ENCODE results near the gene SYNGR4.
A peak's percentile ranks its signal among the peaks of the same experiment; 100 is the strongest.

The SYNGR4 gene

GRCh38 chr19:48341515-48342413 is 22.4 kb upstream of the SYNGR4 start:
- no peak for DNase-seq (ENCODE audit: low read depth in 1 of 2, low spot score in 1 of 2)

DNA sequence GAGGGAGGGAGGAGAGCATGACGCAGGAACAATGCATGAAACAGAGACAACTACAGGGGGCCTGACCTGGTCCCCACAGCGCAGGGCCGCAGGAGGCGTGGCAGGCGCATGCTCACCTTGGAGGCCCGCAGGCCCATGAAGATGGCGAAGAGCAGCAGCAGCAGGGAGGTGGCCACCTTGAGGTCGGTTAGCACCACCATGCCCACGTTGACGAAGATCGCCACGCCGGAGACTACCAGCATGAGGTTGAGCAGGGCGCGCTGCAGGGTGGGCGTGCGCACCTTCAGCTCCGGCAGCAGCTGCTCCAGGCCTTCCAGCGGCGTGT is 21.8 kb upstream of the SYNGR4 start:
- DNase-seq (ENCODE audit: low read depth in 1 of 2, low spot score in 1 of 2), result no peak

GRCh38 chr19:48342841-48343540 is 21.2 kb upstream of the SYNGR4 start:
- DNase-seq (ENCODE audit: low read depth in 1 of 2, low spot score in 1 of 2), result no peak

DNA sequence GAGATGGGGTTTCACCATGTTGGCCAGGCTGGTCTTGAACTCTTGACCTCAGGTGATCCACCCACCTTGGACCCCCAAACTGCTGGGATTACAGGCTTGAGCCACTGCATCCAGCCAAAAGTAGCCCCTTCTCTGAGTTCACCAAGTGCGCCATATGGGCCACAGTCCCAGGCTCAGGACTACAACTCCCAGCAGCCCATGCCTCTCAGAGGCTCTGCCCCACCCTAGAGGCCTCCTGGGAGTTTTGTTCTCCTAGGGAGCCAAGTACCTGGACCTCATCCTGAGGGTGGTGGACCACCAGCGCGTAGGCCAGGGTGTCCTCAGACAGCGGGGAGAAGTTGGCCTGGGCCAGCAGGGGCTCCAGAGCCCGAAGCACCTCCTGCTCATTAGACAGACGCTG is 19.3 kb upstream of the SYNGR4 start:
- no peak for DNase-seq (ENCODE audit: low read depth in 1 of 2, low spot score in 1 of 2)

- DNase-seq (ENCODE audit: low read depth in 1 of 2, low spot score in 1 of 2), result no peak
These were observed 18.0 kb upstream of the SYNGR4 start for GRCh38 chr19:48346191-48346590.

GRCh38 chr19:48348045-48348444 is 16.1 kb upstream of the SYNGR4 start:
- DNase-seq (ENCODE audit: low read depth in 1 of 2, low spot score in 1 of 2), result no peak

DNA sequence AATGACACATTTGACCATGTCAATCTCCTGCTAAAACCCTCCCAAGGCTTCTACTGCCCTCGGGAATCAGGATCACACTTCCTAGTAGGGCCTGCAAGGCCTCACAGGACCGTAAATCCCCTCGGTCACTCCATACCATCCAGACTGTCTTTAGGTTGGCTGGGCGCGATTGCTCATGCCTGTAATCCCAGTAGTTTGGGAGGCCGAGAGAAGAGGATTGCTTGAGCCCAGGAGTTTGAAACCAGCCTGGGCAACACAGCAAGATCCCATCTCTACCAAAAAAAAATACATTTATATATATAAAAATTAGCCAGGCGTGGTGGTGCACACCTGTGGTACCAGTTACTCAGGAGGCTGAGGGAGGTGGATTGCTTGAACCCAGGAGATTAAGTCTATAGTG is 15.4 kb upstream of the SYNGR4 start:
- no peak for DNase-seq (ENCODE audit: low read depth in 1 of 2, low spot score in 1 of 2)

GRCh38 chr19:48350856-48351255 is 13.3 kb upstream of the SYNGR4 start:
- no peak for DNase-seq (ENCODE audit: low read depth in 1 of 2, low spot score in 1 of 2)

DNA sequence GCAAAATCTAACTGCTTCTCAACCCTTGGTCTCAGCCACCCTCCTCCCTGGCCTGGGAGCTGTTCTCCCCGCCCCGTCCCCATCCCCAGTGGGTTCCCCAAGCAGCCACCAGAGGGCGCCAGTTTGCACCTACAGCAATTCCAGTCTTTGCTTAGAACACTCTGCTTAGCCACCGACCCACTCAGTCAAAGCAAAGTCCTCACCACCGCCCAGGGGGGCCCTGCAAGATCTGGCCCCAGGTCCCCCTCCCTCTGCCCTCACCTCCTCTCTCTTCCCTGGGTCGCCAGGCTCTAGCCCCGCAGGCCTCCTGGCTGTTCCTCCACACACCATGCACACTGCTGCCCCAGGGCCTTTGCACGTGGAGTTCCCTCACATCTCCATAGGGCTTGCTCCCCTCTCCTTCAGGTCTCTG is 12.8 kb upstream of the SYNGR4 start:
- DNase-seq (ENCODE audit: low read depth in 1 of 2, low spot score in 1 of 2), result peak; percentile 59 to 76

- DNase-seq (ENCODE audit: low read depth in 1 of 2, low spot score in 1 of 2), result no peak
These were observed 10.5 kb upstream of the SYNGR4 start for GRCh38 chr19:48353677-48354076.

DNA sequence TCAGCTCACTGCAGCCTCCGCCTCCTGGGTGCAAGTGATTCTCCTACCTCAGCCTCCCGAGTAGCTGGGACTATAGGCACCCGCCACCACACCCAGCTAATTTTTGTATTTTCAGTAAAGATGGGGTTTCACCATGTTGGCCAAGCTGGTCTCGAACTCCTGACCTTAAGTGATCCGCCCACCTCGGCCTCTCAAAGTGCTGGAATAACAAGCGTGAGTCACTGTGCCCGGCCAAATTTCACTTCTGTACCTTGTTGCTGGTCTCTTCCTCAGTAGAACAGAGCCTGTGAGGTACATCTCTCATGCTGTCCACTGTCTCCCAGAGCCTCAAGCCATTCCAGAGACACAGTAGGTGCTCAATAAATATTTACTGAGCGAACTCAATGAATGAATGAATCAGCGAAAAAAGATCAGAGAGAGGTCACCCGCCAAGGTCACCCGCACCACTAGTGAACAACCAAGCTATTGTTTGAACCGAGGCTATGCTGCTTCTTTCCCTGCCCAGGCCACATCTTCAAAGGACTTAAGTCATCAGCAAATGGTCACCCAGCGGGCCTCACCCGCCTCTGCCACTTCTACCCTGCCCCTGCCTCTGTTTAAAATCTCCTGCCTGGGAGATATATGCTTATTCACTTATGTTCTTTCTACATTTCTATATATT is 9.7 kb upstream of the SYNGR4 start:
- no peak for DNase-seq (ENCODE audit: low read depth in 1 of 2, low spot score in 1 of 2)

DNA sequence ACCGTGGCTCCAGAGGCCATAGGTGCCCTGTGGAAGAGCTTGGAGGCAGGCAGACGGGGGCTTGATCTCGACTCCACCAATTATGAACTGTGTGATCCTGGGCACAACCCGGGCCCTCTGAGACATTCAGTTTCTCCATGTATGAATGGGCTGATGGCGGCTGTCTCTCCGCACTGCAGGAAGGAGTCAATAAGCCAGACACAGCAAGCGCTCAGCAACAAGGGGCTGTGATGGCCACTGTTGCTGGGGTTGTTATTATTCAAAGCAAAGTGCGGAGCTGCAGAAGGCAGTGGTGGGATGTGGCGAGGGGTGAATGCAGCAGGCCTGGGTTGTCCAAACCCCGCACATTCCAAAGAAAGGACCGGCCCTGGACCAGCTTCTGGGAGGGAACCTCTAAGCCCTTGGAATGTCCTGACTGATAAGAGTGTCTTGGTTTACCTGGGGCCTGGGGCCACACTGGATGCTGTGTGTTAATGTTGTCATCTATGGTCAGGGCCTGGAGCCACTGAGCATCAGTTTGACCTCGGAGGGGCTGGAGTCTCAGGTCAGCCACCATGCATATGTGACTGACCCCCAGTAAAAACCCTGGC is 8.7 kb upstream of the SYNGR4 start:
- no peak for DNase-seq (ENCODE audit: low read depth in 1 of 2, low spot score in 1 of 2)

DNA sequence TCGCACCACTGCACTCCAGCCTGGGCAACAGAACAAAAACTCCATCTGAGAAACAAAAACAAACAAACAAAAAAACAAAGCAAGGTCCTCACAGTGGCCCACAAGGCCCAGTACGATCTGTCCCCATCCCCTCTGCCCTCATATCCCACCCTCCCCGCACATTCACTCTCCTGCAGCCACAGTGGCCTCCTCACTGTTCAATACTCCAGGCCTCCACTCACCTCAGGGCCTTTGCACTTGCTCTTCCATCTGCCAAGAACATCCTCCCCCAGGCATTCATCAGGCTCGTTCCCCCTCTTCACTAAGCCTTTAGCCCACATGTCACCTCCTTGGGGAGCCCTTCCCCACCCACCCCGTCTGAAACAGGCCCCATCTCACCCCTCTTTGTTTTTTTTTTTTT is 5.0 kb upstream of the SYNGR4 start:
- DNase-seq (ENCODE audit: low read depth in 1 of 2, low spot score in 1 of 2), result no peak

DNA sequence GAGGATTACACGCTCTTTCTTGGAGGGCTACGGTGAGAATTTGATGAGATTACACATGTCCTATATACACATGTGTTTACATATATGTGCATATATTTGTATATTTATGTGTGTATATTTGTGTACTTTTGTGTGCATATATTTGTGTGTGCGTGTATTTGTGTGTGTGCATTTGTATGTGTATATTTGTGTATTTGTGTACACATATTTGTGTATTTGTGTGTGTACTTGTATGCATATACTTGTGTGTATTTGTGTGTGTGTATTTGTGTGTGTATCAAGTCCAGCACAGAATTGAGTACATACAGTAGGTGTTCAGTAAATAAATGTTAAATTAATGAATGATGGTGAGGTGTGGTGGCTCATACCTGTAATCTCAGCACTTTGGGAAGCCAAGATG is 2.3 kb upstream of the SYNGR4 start:
- DNase-seq (ENCODE audit: low read depth in 1 of 2, low spot score in 1 of 2), result no peak

DNA sequence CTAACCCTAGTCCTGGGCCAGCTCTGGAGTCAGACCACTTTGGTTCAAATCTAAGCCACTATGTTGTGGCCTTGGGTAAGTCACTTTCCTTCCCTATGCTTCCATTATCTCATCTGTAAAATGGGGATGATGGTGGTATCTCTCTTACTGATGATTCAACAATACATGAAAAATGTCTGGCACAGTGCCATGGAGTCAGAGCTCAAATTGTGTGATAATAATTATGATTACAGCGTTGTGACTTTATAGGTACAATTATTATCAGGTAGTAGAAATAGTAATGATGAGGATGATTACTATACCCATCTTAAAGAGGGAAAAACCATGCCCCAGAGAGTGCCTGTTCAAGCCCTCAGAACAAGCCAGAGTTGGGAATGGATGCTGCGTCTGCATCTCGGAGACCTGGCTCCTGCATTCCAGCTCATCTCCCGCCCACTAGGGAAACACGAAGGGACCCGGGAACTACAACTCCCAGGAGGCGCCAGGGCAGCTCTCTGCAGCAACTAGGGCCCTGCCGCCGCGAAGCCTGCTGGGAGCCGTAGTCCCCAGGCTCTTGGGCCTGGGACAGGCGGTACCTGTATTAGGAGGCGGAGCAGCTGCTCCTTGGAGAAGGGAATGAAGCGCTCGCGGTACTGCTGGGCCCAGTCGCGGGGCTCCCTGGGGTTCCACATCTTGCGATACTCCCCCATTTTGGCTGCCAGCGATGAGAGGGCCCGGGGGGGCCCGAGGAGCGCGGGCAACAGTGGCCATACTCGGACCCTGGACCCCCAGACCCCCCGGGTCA is 1.3 kb upstream of the SYNGR4 start:
- DNase-seq (ENCODE audit: low read depth in 1 of 2, low spot score in 1 of 2), result peak; percentile 77

GRCh38 chr19:48363500-48363809 is 712 bp upstream of the SYNGR4 start:
- no peak for DNase-seq (ENCODE audit: low read depth in 1 of 2, low spot score in 1 of 2)

GRCh38 chr19:48364598-48365348 is 606 bp downstream of the SYNGR4 start:
- no peak for DNase-seq (ENCODE audit: low read depth in 1 of 2, low spot score in 1 of 2)

DNA sequence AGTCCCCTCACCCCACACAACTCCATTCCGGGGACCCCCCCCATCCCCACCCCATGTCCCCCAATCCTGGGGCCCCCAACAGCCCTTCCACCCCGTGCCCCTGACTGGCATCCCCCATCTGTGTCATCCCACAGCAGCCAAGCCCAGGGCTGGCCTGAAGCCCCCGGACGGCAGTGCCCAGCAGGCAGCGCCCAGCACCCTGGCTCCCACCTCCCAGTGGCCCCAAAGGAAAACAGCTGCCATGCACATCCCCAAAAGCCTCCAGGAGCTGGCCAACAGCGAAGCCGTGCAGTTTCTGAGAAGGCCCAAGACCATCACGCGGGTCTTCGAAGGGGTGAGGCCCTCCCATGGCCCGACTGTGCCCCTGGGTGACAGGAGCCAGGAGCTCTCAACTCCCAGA is 1.4 kb downstream of the SYNGR4 start:
- no peak for DNase-seq (ENCODE audit: low read depth in 1 of 2, low spot score in 1 of 2)

- DNase-seq (ENCODE audit: low read depth in 1 of 2, low spot score in 1 of 2), result no peak
These were observed 3.7 kb downstream of the SYNGR4 start for GRCh38 chr19:48367855-48368254.

GRCh38 chr19:48368936-48369335 is 4.8 kb downstream of the SYNGR4 start:
- DNase-seq (ENCODE audit: low read depth in 1 of 2, low spot score in 1 of 2), result no peak
